ENCODE results near the gene AZU1.

DNA sequence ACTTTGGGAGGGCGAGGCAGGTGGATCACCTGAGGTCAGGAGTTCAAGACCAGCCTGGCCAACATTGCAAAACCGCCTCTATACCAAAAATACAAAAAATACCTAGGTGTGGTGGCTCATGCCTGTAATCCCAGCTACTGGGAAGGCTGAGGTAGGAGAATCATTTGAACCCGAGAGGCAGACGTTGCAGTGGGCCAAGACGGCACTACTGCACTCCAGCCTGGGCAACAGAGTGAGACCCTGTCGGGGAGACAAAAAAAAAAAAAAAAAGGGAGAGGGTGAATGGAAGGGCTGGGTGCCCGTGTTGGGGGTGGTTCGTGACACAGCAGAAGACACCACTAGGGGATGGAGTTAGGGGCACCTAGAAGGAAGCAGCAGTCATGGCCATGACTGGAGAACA lies 42.7 kb downstream of the AZU1 start:
- TF ChIP-seq, protein P1, sequence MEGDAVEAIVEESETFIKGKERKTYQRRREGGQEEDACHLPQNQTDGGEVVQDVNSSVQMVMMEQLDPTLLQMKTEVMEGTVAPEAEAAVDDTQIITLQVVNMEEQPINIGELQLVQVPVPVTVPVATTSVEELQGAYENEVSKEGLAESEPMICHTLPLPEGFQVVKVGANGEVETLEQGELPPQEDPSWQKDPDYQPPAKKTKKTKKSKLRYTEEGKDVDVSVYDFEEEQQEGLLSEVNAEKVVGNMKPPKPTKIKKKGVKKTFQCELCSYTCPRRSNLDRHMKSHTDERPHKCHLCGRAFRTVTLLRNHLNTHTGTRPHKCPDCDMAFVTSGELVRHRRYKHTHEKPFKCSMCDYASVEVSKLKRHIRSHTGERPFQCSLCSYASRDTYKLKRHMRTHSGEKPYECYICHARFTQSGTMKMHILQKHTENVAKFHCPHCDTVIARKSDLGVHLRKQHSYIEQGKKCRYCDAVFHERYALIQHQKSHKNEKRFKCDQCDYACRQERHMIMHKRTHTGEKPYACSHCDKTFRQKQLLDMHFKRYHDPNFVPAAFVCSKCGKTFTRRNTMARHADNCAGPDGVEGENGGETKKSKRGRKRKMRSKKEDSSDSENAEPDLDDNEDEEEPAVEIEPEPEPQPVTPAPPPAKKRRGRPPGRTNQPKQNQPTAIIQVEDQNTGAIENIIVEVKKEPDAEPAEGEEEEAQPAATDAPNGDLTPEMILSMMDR (IDR thresholded peaks at IDR 0.05; ENCODE audit: insufficient read depth, low read length, poor library complexity, severe bottlenecking): no peak
- TF ChIP-seq EZH2phosphoT487 (conservative IDR thresholded peaks at IDR 0.05; ENCODE audit: low read length): no peak
